ENCODE results near the gene KIRREL1.
A peak's percentile ranks its signal among the peaks of the same experiment; 100 is the strongest.

The KIRREL1 gene

DNA sequence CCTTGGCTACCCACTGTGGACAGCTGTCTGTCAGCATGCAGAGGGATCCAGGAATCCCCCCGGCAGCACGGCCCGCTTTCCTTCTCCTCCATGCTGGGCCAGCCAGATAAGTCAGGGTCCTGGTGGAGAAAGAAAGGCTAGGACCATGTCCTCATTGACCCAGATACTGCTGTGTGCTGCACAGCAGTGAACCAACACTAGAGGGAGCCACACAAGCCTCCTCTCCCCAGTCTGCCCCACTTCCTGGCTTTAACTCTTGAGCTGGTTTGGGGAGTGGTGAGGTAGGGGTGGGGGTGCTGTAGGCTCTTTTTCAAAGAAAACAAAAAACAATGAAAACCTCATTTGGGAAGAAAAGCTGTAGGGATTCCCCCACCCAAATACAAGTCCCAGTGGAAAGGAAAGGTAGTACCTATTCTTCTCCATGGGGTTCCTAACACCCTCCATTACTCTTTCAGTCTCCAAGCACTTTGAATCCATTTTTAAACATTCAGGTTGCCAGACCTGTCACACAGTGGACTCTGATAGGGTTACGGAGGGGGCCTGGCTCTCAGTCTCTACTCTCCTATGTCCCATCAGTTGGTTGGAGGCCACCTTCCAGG, 102.4 kb downstream of the KIRREL1 start:
- FAIRE-seq (peak; percentile 15), DNase-seq (ENCODE audit: extremely low spot score, insufficient read length, low read depth) (peak; percentile 39)

DNA sequence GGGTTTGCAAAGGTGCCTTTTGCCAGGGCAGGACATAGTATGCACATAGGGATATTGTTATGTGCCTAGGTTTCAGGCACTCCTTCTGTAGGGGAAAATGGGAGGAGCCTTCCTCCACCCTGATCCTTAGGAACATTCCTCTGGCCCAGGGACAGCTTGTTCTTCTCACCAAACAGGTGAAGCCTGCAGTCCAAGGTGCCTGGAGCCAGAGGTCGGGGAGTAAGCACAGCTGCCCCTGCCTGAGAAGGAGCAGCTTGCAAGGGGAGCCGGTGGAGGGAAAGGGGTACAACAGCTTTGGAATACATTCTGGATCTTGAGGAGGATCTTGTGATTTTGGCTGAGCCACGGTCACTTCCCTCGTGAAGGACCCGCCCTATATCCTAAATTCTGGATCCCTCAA, 104.8 kb downstream of the KIRREL1 start:
- DNase-seq (ENCODE audit: extremely low spot score, insufficient read length, low read depth) (no peak), FAIRE-seq (no peak)

DNA sequence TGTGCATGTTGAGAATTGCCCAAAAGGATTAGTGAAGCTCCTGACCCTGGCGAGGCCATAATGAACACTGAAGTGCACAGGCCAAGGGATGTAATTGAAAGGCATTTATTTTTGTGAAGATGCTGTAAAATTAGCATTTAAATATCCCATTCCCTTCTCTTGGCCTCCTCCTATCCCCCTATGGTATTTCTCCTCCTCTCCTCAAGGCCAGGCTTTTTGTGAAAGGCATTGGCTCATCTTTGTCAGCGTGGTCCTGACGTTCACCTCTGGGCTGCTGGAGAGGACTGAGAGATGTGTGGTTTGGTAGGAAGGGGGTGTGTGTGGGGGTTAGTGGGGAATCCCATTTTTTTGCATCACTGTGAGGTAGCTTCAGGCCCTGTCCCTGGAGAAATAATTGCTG, 105.7 kb downstream of the KIRREL1 start:
- DNase-seq (ENCODE audit: extremely low spot score, insufficient read length, low read depth) = no peak
- no peak for FAIRE-seq

DNA sequence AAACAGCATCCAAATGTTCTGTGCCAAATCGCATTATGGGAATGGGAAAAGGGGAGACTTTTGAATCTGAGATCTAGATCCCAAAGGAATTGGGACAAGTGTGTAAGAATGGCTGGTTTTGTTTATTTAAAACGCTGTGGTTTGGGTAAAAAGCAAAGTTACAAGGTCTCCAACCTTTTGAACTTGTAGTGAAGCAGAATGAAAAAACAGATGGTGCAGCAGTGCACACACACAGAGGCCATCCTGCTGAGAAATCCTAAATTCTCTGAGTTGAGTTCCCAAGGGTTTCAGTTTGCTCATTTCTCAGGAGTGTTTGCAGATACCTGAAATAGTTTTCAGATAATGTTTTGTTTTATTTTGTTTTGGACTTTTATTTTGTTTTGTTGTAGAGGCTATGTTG, 107.1 kb downstream of the KIRREL1 start:
- no peak for FAIRE-seq
- no peak for DNase-seq (ENCODE audit: extremely low spot score, insufficient read length, low read depth)

DNA sequence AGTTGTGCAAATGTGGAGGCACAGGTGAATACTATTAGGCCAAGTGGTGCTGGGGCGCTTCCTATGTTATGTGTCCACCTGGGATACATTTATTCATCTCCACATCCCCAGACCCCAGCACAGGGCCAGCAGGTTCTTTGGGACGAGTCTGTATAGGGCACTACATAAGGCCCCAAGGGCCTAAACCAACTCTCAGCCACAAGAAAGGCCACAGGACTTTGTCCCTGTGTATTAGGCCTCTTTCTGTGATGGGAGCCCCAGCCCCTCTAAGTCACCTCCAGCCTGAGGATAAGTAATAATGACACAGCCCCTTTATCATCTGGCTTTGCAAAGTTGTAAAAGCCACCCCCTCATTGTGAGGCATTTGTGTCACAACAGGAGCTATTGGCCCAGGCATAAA, 108.0 kb downstream of the KIRREL1 start:
- DNase-seq (ENCODE audit: extremely low spot score, insufficient read length, low read depth) (no peak), FAIRE-seq (no peak)

DNA sequence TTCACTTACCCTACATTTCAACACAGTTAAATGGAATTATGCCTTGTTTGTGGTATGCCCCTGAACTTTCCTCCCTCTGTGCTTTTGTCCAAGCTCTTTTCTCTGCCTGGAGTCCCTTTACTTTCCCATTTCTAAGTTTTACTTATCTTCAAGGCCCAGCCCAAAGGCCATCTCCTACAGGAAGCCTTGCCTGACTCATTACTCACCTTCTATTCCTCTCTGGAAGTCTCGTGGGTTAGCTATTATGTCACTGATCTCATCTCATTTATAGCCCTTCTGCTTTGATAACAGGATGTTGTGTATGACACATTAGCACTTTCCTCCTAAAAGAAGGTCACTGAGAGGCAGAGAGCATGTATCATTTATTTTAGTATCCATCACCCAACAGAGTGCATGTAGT, 108.5 kb downstream of the KIRREL1 start:
- DNase-seq (ENCODE audit: extremely low spot score, insufficient read length, low read depth) (no peak), FAIRE-seq (no peak)

DNA sequence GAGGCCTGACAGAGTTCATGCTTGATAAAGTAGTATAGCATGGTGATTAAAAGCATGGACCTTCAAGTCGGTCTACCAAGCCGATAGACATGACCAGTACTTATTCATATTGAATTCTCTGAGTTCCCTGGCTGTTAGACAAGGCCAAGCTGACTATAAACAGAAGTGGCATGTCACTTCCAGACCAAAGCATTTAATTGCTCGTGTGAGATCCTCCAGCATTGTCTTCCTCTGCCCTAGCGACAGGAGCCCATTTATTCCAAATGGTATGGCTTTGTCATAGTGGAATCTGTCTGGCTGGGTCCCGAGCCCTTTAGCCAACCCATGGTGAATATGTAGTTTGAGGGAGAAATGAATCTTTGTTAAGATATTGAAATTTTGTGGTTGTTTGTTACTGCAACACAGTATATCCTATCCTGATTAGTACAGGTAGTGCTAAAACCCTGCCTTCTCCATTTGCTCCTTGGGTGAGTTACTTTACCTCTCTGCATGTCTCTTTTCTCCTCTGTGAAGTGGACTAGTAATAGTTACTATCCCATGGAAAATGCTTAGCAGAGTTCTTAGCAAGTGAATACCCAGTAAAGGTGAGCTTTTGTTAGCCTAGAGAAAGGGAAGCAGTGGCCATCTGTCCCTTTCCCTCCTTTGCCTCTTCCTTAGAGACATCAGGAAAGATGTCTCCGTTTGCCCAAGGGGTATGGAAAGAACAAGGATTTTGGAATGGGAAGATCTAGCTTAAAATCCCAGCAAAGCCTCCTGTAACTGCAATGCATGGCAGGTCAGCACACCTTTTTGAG, 109.6 kb downstream of the KIRREL1 start:
- FAIRE-seq (no peak), DNase-seq (ENCODE audit: extremely low spot score, insufficient read length, low read depth) (no peak)

DNA sequence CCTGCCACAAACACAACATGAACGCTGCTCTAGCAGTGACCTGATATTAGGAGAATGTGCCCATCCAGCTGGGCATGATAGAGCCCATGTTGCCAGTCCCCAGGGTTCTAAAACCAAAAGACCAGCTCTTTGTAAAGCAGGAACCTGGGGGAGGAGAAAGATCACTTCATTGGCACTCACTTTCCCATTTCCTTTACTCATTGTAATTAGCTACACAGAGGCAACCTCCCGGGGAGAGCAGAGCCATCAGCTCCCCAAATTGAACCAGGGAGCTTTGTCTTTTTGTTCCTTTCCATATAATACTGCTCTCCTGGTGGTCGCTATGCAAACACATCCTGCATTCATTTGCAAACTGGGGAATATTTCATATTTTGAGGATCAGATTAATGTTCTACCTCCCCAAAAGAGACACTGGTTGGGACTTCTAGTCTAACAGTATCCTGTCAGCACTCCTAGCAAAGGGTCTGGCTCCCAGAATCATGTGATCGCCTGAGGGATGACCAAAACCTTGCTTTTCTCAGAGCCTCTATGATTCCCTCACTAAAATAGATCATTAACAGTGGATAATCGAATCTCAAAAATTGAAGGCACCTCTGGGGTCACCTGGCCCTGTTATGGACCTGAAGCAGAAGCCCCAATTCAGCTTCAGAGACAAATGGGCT, 110.5 kb downstream of the KIRREL1 start:
- DNase-seq (ENCODE audit: extremely low spot score, insufficient read length, low read depth) = no peak
- no peak for FAIRE-seq

DNA sequence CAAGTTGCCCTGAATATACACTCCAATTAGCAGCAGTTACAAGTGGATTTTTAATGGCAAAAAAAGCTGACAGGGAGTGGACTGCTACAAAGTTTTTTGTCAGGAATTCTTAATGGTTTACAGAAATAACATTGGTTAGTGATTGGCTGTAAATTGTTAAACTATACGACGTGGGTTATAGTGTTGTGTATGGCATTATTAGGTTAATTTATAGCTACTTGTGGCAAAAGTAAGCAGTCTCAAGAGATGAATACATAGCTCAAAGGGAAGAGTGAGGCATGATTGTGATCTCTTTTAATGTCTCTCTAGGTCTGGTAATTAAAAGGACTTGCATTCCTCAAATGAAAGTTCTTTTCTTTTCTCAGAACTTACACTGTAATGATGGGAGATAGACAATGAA, 111.4 kb downstream of the KIRREL1 start:
- FAIRE-seq = no peak
- DNase-seq (ENCODE audit: extremely low spot score, insufficient read length, low read depth) = no peak

DNA sequence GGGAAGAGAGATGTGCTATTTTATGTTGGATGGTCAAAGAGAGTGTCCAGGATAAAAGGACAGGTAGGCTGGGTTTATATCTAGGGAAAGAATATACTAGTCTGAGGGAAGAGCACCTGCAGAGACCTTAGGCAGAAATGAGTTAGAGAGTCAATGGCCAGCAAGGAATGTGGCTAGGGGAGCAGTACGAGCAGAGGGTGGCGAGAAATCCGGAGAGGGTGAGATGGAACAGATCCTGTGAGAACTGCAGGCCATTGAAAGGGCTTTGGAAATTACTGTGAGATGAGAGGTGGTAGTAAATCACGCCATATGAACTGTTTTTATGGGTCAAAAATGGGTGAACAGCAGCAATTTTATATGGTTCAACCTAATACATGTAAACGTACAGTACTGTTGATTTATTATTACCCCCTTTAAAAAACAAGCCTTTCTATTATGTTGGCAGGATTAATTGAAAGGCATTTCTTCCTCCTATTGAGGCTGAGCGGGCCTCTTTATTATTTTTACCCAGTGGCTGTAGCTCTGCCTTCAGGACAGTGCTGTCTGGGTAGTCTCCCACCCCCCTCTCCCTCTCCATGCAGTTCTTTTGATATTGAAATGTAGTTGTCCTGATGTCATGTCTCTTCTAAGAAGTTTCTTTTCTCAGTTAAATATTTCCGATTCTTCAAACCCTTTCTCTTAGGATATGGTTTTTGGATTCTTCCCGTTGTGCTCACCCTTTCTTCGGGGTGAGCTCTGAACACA, 112.1 kb downstream of the KIRREL1 start:
- no peak for FAIRE-seq
- no peak for DNase-seq (ENCODE audit: extremely low spot score, insufficient read length, low read depth)

DNA sequence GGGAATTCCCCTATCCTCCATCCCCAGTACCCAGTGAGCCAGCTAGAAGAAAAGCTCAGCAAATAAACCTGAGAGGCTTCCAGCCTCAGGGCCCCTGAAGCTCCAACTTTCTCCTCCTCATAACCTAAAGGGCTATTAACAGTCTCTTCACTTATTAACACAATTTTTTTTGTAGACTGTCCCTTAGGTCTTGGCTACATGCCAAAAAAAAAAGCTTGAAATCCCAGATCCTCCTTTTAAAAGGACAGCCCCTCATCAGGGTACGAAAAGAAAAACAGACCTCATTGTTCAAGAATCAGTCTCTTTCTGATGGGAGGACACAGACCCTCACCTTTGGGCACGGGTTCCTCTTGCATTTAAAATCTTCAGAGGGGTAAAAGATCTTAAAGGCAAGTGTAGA, 114.5 kb downstream of the KIRREL1 start:
- DNase-seq (ENCODE audit: extremely low spot score, insufficient read length, low read depth) (no peak), FAIRE-seq (no peak)

DNA sequence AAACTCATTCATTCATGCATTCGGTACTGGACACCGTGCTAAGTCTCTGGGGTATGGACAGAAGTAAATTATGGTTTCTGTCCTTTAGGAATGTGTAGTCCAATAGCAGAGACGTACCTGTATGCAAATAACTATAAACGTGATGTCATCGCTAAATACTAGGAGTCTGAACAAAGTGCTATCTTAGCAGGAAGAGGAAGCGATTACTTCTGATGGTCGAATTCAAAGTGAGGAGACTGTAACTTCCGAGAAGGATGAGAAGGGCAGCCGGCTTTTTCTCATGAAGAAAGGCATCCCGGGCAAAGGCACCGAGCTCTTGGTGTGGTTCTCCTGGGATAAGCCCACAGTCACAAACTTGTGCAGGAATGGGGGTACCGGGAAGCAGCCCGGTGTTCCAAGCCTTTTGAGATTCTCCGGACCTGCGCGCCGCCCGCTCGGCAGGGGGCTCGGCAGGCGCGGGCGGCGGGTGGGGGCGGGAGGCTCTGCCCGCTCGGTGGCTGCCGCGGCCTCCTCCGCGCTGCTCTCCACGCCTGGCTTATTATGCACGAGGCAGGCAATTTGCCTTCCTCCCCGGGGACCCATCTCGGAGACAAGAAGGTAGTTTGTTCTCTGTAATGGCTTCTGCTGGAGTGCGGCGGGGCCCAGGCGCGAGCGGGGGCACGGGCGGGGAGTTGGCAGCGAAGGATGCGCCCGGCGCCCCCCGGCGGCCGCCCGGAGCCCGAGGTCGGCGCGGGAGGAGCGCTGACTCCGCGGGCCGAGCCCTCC, 119.7 kb downstream of the KIRREL1 start:
- DNase-seq (ENCODE audit: extremely low spot score, insufficient read length, low read depth) (no peak), FAIRE-seq (no peak)

DNA sequence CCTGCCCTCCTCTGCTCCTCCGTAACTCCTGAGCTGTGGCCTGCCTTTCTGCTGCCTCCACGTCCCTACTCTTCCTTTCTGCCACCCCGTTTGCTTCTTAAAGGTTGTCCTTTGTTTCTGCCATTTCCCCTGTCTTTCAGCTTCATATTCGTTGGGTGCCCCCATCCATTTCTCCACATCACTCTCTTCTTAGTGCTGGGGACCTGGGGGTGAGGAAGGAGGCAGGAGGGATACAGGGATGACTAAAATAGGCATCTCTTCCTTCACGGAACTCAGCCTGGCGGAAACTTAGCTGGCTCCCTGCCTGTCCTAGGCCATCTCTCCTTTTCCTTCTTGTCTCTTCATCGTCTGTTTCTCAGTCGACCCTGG, 120.3 kb downstream of the KIRREL1 start:
- DNase-seq (ENCODE audit: extremely low spot score, insufficient read length, low read depth) = no peak
- FAIRE-seq = no peak

DNA sequence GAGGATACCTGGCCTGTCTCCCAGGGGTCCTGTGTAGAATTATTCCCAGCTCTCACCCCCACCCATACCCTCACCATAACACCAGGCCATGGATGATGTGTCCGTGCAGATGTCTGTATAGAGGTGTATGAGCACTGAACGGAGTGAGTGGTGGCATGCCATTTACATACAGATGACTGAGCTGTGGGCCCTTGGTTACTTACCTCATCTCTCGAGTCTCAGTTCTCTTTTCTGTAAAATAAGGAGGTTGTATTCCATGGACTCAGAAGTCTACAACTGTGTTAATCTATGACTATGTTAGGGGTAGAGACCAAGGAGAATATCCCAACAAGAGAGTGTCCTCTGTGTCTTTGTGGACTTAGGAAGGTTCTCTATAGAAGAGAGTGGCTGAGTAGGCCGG, 121.7 kb downstream of the KIRREL1 start:
- FAIRE-seq (no peak), DNase-seq (ENCODE audit: extremely low spot score, insufficient read length, low read depth) (no peak)

DNA sequence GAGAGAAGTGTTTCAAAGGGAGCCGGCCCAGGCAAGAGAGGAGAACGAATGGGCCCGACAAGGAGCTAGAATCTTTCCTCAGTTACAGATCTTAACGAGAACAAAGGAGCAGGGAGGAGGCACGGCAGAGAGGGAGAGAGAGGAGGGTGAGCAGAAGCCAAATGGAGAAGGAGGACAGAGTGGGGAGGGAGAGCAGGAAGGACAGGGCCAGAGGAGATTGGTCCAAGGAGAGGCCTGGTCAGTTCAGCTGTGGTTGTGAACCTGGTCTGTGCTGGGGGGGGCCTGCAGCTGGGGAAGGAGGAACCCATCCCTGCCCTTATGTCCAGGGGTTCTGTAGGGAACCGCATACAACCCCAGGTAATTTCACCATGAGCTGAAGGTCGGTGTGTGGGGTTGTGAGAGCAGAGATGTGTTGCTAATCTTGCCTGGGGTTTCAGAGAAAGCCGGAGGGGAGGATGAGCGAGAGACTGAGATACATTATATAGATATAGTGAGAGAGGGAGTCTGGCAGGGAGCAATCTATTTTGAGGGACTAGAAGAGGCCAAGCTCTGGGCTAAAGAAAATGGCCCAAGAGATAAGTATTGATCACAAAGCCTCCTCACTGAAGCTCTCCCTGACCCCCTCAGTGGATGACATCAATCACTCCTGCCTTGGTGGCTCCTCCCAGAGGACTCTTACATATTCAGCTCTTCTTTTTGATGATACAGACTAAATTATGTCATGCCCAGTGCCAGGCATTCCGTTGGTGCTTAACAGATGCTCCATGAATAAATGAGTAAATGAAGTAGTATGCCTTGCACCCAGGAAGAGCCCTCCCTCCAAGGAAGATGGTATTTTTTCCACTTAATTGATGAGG, 123.1 kb downstream of the KIRREL1 start:
- DNase-seq (ENCODE audit: extremely low spot score, insufficient read length, low read depth) (no peak), FAIRE-seq (no peak)

DNA sequence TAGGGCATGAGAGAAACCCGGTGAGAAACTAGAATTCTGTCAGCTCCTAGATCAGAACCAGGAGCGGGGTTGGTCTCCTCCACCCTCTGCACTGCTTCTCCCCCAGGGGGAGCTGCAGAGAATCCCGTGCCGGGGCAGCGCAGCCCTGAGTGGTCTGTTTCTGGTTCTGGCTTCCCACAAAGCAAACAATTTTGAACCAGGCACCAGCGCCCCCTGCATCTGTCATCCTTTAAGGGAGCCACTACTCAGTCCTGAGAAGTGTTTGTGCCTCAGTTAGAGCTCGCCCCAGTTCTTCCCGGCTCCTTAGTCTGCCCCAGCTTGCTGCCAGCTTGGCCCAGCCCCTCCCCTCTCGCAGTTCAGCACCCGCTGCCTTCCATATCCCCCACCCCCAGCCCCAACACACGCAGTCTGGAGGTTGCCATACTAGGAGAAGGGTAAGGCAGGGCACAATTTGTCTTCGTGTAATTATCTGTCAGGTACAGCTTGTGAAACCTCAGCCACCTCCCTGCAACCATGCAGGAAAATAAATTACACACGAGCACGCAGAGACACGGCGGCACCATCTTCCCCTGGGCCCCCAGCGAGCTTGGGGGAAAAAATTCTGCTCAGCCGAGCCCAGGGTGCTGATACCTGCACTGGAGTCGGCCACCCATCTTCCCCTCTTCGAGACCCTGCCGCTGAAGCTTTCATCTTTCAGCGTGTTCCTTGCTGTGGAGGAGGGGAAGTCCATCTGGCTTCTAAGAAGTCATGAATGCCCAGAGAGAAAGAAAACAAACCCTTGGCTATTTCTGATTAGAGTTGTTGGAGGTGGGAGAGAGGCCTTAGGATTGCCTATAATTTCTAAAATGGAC, 124.6 kb downstream of the KIRREL1 start:
- no peak for DNase-seq (ENCODE audit: extremely low spot score, insufficient read length, low read depth)
- no peak for FAIRE-seq

DNA sequence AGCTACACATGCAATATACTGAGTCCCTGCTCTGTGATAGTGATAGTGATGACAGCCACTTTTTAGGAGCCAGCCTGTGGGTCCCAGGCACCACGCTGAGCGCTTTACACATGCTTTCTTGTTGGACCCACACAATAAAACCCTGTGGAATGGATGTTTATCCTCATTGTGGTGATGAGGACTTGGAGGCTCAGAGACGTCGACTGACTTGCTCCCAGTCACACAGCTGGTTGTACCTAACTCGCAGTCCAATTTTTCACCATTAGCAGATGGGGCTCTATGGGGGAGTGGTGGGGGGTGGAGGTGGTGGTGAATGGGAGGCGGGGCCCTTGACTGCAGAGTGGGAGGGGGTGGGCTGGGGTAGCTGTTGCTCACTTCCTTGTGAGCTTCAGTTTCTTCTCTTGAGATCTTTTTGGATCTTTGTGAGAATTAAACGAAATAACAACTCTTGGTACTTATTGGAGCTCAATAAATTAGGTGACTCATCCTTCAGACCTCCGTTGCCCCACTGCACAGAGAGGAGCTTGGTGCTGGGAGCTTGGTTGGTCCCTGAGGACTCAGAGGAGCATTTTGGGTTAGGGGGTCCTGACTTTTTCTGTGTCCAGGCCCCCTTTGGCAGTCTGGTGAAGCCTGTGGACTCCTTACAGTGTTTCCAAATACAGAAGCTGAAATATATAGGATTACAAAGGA, 125.4 kb downstream of the KIRREL1 start:
- FAIRE-seq (no peak), DNase-seq (ENCODE audit: extremely low spot score, insufficient read length, low read depth) (no peak)

All from GM18507 (cell line).